CD4-positive, alpha-beta memory T cell (primary cell): ENCODE measurements around the gene CDCP1. TPM values are rescaled to one million over a fixed set of nuclear protein-coding genes. Genes with fewer than 3 reads are reported as not detected.
A peak's percentile ranks its signal among the peaks of the same experiment; 100 is the strongest.

Source experiments
- CTCF ChIA-PET: fragments of 350-600 bp; sonication (Branson Sonifier 250); formaldehyde crosslinking; loops from one replicate; lab custom pipeline; 2021; ENCODE audit warnings: inconsistent platforms; ENCODE audit not compliant: partially characterized antibody; lab: Charles Lee
- POLR2A ChIA-PET: fragments of 350-600 bp; sonication (Branson Sonifier 250); formaldehyde crosslinking; loops from one replicate; lab custom pipeline; 2021; ENCODE audit not compliant: partially characterized antibody; lab: Charles Lee
- DNase-seq, 5 donors: peaks; one replicate each; pipeline versions ENCODE4 v3.0.0 to v3.0.0-alpha.2; 2020 to 2022; ENCODE audit warnings: mixed read lengths in 1 of 5
- H3K27ac ChIP-seq: one replicate; pipeline ENCODE4 v1.7.0; 2013; ENCODE audit warnings: low read depth, low read length
- H3K27me3 ChIP-seq: 2 replicates; pipeline ENCODE4 v1.7.0; 2013; ENCODE audit warnings: mild to moderate bottlenecking, low read length, moderate library complexity; ENCODE audit not compliant: insufficient read depth
- H3K36me3 ChIP-seq: 2 replicates; pipeline ENCODE4 v1.7.0; 2013; ENCODE audit warnings: mild to moderate bottlenecking, low read length, moderate library complexity; ENCODE audit not compliant: insufficient read depth
- H3K4me1 ChIP-seq: 2 replicates; pipeline ENCODE4 v1.7.0; 2013; ENCODE audit warnings: mild to moderate bottlenecking, low read length, moderate library complexity; ENCODE audit not compliant: insufficient read depth
- H3K4me3 ChIP-seq, 2 donors: one replicate each; pipeline ENCODE4 v1.7.0; 2013; ENCODE audit warnings: low read length in 2 of 2, mild to moderate bottlenecking in 1 of 2
- H3K9me3 ChIP-seq, 2 donors: one replicate each; pipeline ENCODE4 v1.7.0; 2013; ENCODE audit warnings: low read length in 2 of 2, control low read depth in 1 of 2; ENCODE audit not compliant: control insufficient read depth in 1 of 2
- H3K27ac Mint-ChIP-seq, 7 donors: one replicate each; pipeline ENCODE4 v1.8.0; 2020 to 2021; ENCODE audit warnings: mixed read lengths in 7 of 7, mild to moderate bottlenecking in 6 of 7, inconsistent platforms in 3 of 7, moderate library complexity in 3 of 7
- H3K27me3 Mint-ChIP-seq, 2 donors: one replicate each; pipeline ENCODE4 v1.8.0; 2020 to 2021; ENCODE audit warnings: mixed read lengths in 2 of 2
- H3K36me3 Mint-ChIP-seq, 2 donors: one replicate each; pipeline ENCODE4 v1.8.0; 2020 to 2021; ENCODE audit warnings: mixed read lengths in 2 of 2, inconsistent platforms in 1 of 2, mild to moderate bottlenecking in 1 of 2
- H3K4me1 Mint-ChIP-seq, 4 donors: one replicate each; pipeline ENCODE4 v1.8.0; 2020 to 2021; ENCODE audit warnings: mixed read lengths in 4 of 4, mild to moderate bottlenecking in 1 of 4
- H3K4me3 Mint-ChIP-seq, 8 donors: one replicate each; pipeline ENCODE4 v1.8.0; 2020 to 2021; ENCODE audit warnings: mixed read lengths in 8 of 8, mild to moderate bottlenecking in 7 of 8, moderate library complexity in 6 of 8, inconsistent platforms in 3 of 8
- H3K9me3 Mint-ChIP-seq, 8 donors: one replicate each; pipeline ENCODE4 v1.8.0; 2020 to 2021; ENCODE audit warnings: mixed read lengths in 8 of 8, mild to moderate bottlenecking in 5 of 8, inconsistent platforms in 3 of 8, moderate library complexity in 1 of 8
- intact Hi-C: fragments of 100-400 bp; cut with micrococcal nuclease; formaldehyde crosslinking; loops from one replicate; pipeline ENCODE4 v1.15.1; 2023
- polyA plus RNA-seq, 2 donors: library from polyadenylated mRNA; unstranded; fragments of 300-500 nt; fragmentation: Illumina TruSeq; gene quantifications; one replicate each; pipeline ENCODE4 v1.2.3, GENCODE V29; 2021
- total RNA-seq, 2 experiments: library from RNA; stranded (reverse); gene quantifications; one replicate each; pipeline ENCODE4 v1.2.3, GENCODE V29; 2021

Gene CDCP1
- total and polyA plus RNA-seq, 4 experiments from 2014 or later = 0.24 to 0.60 (median 0.40) TPM

GRCh38 chr3:45130476-45130875, 15.7 kb downstream of the CDCP1 start:
- H3K4me1 Mint-ChIP-seq = peaks cover 0 to 3% (median under 1%) of the 10 kb centered on the region in 4 donors
- no peaks in the 10 kb centered on the region for H3K4me1 ChIP-seq
- no peak for DNase-seq
- no peak overlapping the region for H3K27ac Mint-ChIP-seq
- CTCF ChIA-PET = no interaction called here
- no peaks in the 10 kb centered on the region for H3K27me3 ChIP-seq
- intact Hi-C loops = no loop called here
- no peaks in the 10 kb centered on the region for H3K9me3 ChIP-seq
- H3K9me3 Mint-ChIP-seq = peaks cover 0 to 2% (median 0%) of the 10 kb centered on the region in 8 donors
- no peak overlapping the region for H3K4me3 Mint-ChIP-seq
- no peak overlapping the region for H3K27ac ChIP-seq
- no peaks in the 10 kb centered on the region for H3K36me3 Mint-ChIP-seq
- POLR2A ChIA-PET = no interaction called here
- peaks cover 3% of the 10 kb centered on the region in 2 donors for H3K27me3 Mint-ChIP-seq
- no peaks in the 10 kb centered on the region for H3K36me3 ChIP-seq
- no peak overlapping the region for H3K4me3 ChIP-seq

GRCh38 chr3:45128950-45129349, 17.2 kb downstream of the CDCP1 start:
- peaks cover 0 to 3% (median under 1%) of the 10 kb centered on the region in 4 donors for H3K4me1 Mint-ChIP-seq
- H3K9me3 Mint-ChIP-seq = peaks cover 0 to 2% (median 0%) of the 10 kb centered on the region in 8 donors
- Histone ChIP-seq H3K27me3 (no peaks in the 10 kb centered on the region), H3K36me3 (no peaks in the 10 kb centered on the region), H3K4me3 (no peak overlapping the region), H3K4me1 (no peaks in the 10 kb centered on the region), H3K27ac (no peak overlapping the region), H3K9me3 (no peaks in the 10 kb centered on the region)
- intact Hi-C loops = no loop called here
- ChIA-PET CTCF (no interaction called here), POLR2A (no interaction called here)
- no peak overlapping the region for H3K27ac Mint-ChIP-seq
- DNase-seq = no peak
- no peak overlapping the region for H3K4me3 Mint-ChIP-seq
- peaks cover 5 to 8% of the 10 kb centered on the region in 2 donors for H3K27me3 Mint-ChIP-seq
- no peaks in the 10 kb centered on the region for H3K36me3 Mint-ChIP-seq

GRCh38 chr3:45127130-45127822, 18.9 kb downstream of the CDCP1 start:
- ChIA-PET POLR2A (no interaction called here), CTCF (interaction anchor here (0.6 to 1.4 kb wide), 2 partner anchors 83 to 86 kb away, joined by 4 to 6 read pairs; no protein-coding TSS in a partner anchor)
- Mint-ChIP-seq H3K4me3 (no peak overlapping the region), H3K4me1 (peaks cover 0 to 3% (median under 1%) of the 10 kb centered on the region in 4 donors), H3K27me3 (peaks cover 5 to 8% of the 10 kb centered on the region in 2 donors), H3K27ac (no peak overlapping the region), H3K36me3 (no peaks in the 10 kb centered on the region), H3K9me3 (peaks cover 0 to 2% (median 0%) of the 10 kb centered on the region in 8 donors)
- intact Hi-C loops = no loop called here
- no peak overlapping the region for H3K4me3 ChIP-seq
- H3K4me1 ChIP-seq = no peaks in the 10 kb centered on the region
- no peaks in the 10 kb centered on the region for H3K36me3 ChIP-seq
- H3K27ac ChIP-seq = no peak overlapping the region
- H3K27me3 ChIP-seq = no peaks in the 10 kb centered on the region
- H3K9me3 ChIP-seq = no peaks in the 10 kb centered on the region
- DNase-seq = no peak

- Mint-ChIP-seq H3K36me3 (no peaks in the 10 kb centered on the region), H3K27ac (no peak overlapping the region), H3K27me3 (peaks cover 5 to 8% of the 10 kb centered on the region in 2 donors), H3K4me1 (peaks cover 0 to 3% (median under 1%) of the 10 kb centered on the region in 4 donors), H3K9me3 (peaks cover 0 to 2% (median 0%) of the 10 kb centered on the region in 8 donors), H3K4me3 (no peak overlapping the region)
- no peaks in the 10 kb centered on the region for H3K27me3 ChIP-seq
- ChIA-PET CTCF (interaction anchor here (1.4 kb wide), 1 partner anchor 85 kb away, joined by 4 read pairs; no protein-coding TSS in a partner anchor), POLR2A (no interaction called here)
- H3K4me1 ChIP-seq = no peaks in the 10 kb centered on the region
- no peak overlapping the region for H3K27ac ChIP-seq
- H3K36me3 ChIP-seq = no peaks in the 10 kb centered on the region
- H3K4me3 ChIP-seq = no peak overlapping the region
- no peaks in the 10 kb centered on the region for H3K9me3 ChIP-seq
- no peak for DNase-seq
- intact Hi-C loops = no loop called here
Observed at GRCh38 chr3:45126730-45127129, 19.4 kb downstream of the CDCP1 start.

- Mint-ChIP-seq H3K4me1 (peaks cover 0 to 3% (median under 1%) of the 10 kb centered on the region in 4 donors), H3K27ac (no peak overlapping the region), H3K4me3 (no peak overlapping the region), H3K36me3 (no peaks in the 10 kb centered on the region), H3K9me3 (peaks cover 0 to 2% (median 0%) of the 10 kb centered on the region in 8 donors), H3K27me3 (peaks cover 5 to 10% of the 10 kb centered on the region in 2 donors)
- Histone ChIP-seq H3K4me3 (no peak overlapping the region), H3K36me3 (no peaks in the 10 kb centered on the region), H3K27ac (no peak overlapping the region), H3K4me1 (no peaks in the 10 kb centered on the region), H3K9me3 (no peaks in the 10 kb centered on the region), H3K27me3 (no peaks in the 10 kb centered on the region)
- POLR2A ChIA-PET = no interaction called here
- DNase-seq = no peak
- CTCF ChIA-PET = interaction anchor here (1.0 kb wide), 1 partner anchor 266 kb away, joined by 3 read pairs; no protein-coding TSS in a partner anchor
- intact Hi-C loops = no loop called here
Observed at GRCh38 chr3:45125550-45126026, 20.6 kb downstream of the CDCP1 start.

GRCh38 chr3:45124956-45125355, 21.2 kb downstream of the CDCP1 start:
- intact Hi-C loops = no loop called here
- Histone ChIP-seq H3K27me3 (no peaks in the 10 kb centered on the region), H3K4me3 (no peak overlapping the region), H3K36me3 (no peaks in the 10 kb centered on the region), H3K27ac (no peak overlapping the region), H3K9me3 (no peaks in the 10 kb centered on the region), H3K4me1 (no peaks in the 10 kb centered on the region)
- no peaks in the 10 kb centered on the region for H3K36me3 Mint-ChIP-seq
- peak overlapping the region in 1 of 8 donors; percentile 59 for H3K4me3 Mint-ChIP-seq
- peaks cover 0 to 3% (median under 1%) of the 10 kb centered on the region in 4 donors for H3K4me1 Mint-ChIP-seq
- DNase-seq = no peak
- H3K9me3 Mint-ChIP-seq = peaks cover 0 to 2% (median 0%) of the 10 kb centered on the region in 8 donors
- POLR2A ChIA-PET = no interaction called here
- H3K27ac Mint-ChIP-seq = no peak overlapping the region
- CTCF ChIA-PET = interaction anchor here (1.0 kb wide), 1 partner anchor 265 kb away, joined by 3 read pairs; no protein-coding TSS in a partner anchor
- H3K27me3 Mint-ChIP-seq = peaks cover 5 to 10% of the 10 kb centered on the region in 2 donors

- Mint-ChIP-seq H3K27ac (no peak overlapping the region), H3K4me3 (no peak overlapping the region), H3K36me3 (no peaks in the 10 kb centered on the region), H3K27me3 (peaks cover 5 to 9% of the 10 kb centered on the region in 2 donors), H3K9me3 (peaks cover 0 to 2% (median 0%) of the 10 kb centered on the region in 8 donors), H3K4me1 (peaks cover 0 to 3% (median under 1%) of the 10 kb centered on the region in 4 donors)
- intact Hi-C loops = no loop called here
- ChIA-PET POLR2A (no interaction called here), CTCF (no interaction called here)
- no peaks in the 10 kb centered on the region for H3K4me1 ChIP-seq
- H3K36me3 ChIP-seq = no peaks in the 10 kb centered on the region
- no peaks in the 10 kb centered on the region for H3K27me3 ChIP-seq
- H3K4me3 ChIP-seq = no peak overlapping the region
- DNase-seq = no peak
- H3K9me3 ChIP-seq = no peaks in the 10 kb centered on the region
- no peak overlapping the region for H3K27ac ChIP-seq
Observed at GRCh38 chr3:45124352-45124751, 21.8 kb downstream of the CDCP1 start.
